HS-5 (cell line): ENCODE data around the gene BPIFB3.

ENCODE experiments used
- DNase-seq: peaks from one replicate; pipeline ENCODE4 v3.0.0-alpha.2; 2012; ENCODE audit warnings: low read depth

BPIFB3 gene

DNA sequence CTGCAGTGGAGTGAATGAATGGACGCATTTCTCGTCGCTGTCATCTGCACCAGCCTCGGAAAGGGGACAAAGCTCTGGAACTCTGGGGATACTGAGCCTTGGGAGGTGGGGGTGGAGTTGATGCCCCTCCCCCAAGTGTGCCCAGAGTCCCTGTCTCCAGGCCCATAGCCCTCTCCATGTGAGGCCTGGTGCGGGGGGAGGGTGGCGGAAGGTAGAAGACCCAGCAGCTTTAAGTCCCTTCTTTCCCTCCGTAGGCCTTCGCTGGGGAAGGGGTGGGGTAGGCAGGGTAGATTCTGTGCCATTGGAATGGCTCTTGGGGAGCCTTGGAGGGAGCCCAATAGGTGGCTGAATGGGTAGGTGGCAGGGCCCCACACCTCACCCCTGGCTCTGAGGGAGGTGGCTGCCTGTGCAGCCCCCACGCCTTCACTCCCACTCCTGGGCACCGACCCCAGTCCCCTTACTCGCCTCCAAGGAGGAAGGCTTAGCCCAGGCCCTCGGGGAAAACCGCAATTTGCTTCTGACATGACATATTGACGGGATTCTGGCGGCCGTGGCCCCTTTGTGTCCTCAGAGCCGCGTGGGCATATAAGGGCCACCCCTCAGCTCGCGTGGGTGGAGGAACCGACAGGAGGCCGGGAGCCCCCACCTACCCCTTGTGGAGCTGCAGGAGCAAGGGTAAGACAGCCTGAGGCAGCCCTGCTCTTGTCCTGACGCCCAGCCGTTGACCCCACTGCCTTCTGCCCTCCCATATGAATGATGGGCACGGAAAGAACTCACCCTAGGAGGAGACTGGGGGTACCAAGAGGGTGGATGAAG lies at the start of gene BPIFB3:
Gene BPIFB3 (plus strand): TSS at position 613 of the 816 bp plus-strand sequence. CDS start 1,533 bp downstream, outside the sequence.
- no peak for DNase-seq

DNA sequence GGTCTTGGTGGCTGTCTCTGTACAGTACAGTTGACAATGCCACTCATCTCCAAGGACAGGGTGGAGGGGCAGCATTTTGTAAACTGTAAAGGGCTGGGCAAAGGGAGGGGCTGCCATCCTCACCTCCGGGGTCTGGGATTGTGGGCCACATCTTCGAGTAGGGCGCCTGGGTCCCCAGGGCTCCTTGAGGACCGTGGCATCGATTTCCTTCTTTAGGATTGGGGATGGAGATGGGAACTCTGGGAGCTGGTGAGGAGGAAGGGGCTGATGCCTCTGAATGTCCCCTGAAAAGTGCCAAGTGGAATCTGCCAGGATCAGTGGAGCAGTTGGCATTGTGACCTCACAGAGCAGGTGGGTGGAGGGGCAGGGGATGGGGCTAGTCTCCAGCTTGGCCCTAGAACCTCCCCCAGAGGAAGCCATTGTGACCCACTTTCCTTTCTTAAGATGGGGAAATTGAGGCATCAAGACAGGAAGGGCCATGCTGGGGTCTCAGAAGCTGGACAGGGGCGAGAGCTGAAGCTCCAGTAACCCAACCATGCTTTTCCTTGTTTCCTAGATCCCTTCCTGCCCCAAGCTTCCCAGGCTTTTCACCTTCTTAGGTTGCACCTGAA lies 49.5 kb upstream of the BPIFB3 start, which contains the start of gene SUN5:
Gene SUN5 (minus strand): TSS at position 293 of the 611 bp plus-strand sequence. CDS start 93 bp downstream, at position 200.
- DNase-seq = no peak

- DNase-seq = no peak
Observed at GRCh38 chr20:33005132-33005566, 48.6 kb upstream of the BPIFB3 start.

DNA sequence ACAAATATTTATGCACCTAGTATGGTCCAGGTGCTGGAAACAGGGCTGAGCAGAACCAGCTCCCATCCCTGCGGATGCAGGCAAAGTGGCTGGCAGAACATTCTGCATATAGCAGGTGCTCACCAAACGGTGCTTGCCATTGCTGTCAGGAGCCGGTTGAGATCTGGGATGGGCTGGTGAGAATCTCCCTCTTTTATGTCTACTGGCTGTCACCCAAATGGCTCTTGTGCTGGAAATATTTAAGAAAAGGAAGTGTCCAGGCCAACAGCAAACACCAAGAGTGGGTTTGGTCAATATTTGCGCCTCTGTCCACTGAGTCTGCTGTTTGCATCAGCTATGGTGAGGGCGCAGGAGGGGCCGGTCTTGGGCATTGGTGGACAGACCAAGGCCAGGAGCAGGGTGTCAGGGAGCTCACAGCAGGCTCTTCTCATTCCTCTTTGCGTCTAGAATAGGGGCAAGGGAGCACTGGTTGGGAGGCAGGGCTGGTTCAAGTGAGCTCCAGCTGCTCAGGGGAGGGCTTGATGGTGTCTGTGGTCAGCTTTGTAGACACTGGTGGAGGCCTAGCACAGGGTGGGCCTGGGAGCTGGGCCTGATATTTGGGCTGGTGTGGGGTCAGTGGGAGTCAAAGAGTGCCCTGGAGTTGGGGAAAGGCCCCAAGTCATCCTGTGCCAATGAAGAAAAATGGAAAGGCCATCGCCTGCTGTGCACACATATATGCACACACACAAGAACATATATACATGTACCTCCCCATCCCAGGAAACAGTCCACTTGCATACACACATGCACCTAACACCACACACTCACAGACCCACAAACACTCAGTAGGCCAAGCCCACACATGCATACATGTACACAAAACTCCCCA lies 47.6 kb upstream of the BPIFB3 start:
- no peak for DNase-seq

DNA sequence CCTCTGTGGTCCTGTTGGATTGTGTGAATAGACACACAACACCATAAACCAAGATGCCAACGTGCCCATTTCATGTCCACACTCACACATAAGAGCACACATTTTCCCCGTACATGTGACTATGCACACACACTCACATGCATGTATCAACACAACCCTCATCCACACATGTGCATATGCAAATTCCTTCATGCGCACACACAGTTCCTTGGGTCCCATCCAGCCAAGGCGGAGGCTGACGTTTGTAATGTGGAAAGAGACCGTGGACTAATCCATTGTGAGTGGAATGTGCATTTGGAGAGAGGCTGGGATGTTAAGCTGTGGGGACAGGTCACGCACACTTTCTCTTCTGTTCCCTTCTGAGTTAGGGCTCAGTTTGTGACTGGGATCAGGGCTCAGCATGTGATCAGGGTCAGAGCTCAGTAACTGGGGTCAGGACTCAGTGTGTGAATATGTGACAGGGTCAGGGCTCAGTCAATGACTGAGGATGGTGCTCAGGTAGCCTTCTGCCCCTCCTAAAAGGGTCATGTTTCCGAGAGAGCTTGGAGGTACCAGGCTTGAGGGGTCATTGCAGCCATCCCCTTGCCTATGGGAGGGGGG lies 46.8 kb upstream of the BPIFB3 start:
- DNase-seq = no peak

- DNase-seq = no peak
Observed at GRCh38 chr20:33007376-33008335, 46.0 kb upstream of the BPIFB3 start, which contains the start of gene BPIFB2. Gene BPIFB2, plus strand, starts transcription at chr20:33007704. Its CDS starts 871 bp downstream, at chr20:33008575.

DNA sequence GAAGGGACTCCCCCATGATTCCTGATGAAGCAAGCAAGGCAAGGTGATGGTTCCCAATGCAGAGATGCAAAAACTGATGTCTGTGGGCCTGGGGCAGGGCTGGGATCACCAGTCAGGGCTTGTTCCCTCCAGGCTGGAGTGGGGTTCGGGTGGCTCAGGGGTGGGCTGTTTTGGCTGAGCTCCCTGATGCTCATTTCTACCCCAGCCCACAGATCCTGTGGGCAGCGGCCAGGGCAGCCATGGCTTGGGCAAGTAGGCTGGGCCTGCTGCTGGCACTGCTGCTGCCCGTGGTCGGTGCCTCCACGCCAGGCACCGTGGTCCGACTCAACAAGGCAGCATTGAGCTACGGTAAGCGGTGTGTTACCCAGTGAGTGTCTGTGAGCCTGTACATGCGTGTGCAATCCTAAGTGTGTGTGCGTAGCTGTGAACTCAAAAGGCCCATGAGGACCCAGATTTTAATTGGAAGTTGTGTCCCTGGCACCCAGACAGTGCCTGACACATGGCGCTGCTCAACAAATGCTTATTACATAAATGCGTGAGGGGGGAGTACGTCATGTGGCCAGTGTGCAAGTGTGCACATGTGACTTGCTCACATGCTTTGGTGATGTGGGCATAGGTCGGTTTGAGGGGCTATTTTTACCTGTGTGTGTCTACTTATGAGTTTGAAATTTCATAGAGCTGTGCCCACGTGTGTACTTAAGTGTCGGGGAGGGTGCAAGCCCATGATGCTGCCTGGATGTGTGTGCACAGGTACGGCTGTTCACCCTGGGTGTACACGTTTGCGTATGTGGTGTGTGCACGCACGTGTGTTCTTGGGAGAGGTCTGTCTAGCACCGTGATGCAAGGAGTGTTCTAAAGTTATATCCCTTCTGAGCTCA lies 45.1 kb upstream of the BPIFB3 start:
- DNase-seq = no peak

- DNase-seq = no peak
Observed at GRCh38 chr20:33009214-33010132, 44.2 kb upstream of the BPIFB3 start.

- no peak for DNase-seq
Observed at GRCh38 chr20:33010133-33010504, 43.6 kb upstream of the BPIFB3 start.

- DNase-seq = no peak
Observed at GRCh38 chr20:33010674-33011449, 42.8 kb upstream of the BPIFB3 start.

DNA sequence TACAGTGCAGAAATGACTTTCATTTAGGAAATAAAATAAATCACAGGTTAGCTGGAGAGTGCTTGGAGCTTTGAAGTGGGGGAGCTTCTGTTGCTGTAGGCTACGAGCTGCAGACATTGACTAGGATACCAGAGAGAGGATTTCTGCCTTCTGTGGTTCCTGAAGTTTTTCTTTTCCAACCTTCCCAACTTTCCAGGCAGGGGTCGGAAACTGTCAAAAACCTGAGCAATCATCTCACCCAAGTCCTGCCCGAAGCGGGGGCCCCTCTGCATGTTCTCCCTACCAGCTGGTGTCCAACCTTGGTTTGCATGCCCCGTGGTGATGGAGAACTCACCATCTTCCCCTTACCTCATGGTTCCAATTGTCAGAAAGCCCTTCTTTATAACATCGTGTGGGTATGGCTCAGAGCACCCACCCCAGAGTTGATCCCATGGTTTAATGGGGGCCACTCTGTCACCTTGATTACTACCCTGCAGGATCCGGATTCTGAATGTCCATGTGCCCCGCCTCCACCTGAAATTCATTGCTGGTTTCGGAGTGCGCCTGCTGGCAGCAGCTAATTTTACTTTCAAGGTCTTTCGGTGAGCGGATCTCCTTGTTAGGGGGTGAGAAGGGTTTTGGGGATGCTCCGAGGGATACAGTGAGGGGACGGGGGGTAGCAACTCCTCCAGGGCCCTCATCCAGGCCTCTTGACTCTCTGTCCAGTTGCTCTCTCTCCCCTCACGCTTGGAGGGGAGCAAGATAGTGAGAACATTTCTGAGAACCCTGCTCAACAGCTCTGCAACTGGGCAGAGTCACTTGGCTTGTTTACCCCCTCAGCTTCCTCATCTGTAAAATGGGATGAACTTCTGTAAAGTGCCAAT lies 41.1 kb upstream of the BPIFB3 start:
- DNase-seq = no peak

GRCh38 chr20:33013701-33014326 lies 39.9 kb upstream of the BPIFB3 start:
- DNase-seq = no peak

- no peak for DNase-seq
Observed at GRCh38 chr20:33014336-33015113, 39.2 kb upstream of the BPIFB3 start.

DNA sequence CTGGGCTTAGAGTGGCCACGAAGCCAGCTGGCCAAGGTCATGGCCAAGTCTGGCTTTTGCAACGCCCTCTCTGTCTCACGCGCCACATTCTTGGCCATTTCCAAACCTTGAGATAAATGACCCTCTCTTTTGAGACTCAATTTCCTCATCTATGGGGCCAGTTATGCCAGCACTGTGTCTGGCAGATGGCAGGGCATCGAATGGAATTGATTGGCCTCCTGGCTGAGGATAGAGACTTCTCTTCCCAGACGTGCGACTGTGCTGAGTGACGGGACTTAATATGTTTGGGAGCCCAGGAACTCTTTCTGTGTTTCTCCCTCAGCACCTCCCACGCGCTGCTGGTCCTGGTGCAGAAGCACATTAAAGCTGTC lies 38.6 kb upstream of the BPIFB3 start:
- no peak for DNase-seq

- DNase-seq = no peak
Observed at GRCh38 chr20:33015700-33016580, 37.8 kb upstream of the BPIFB3 start.
